H7 (cell line): ENCODE measurements around the gene RANBP3. TPM values are rescaled to one million over a fixed set of nuclear protein-coding genes. Genes with fewer than 3 reads are reported as not detected.

Source experiments
- DNase-seq: peaks from one replicate; pipeline ENCODE4 v3.0.0; 2012
- H3K27me3 ChIP-seq: 2 replicates; pipeline ENCODE4 v1.6.0; 2011; ENCODE audit warnings: mild to moderate bottlenecking, low read length; ENCODE audit not compliant: control insufficient read depth, insufficient read depth
- H3K36me3 ChIP-seq: replicated peaks from 2 replicates; pipeline ENCODE4 v1.5.1; 2011; ENCODE audit warnings: low read length; ENCODE audit not compliant: control insufficient read depth, insufficient read depth
- H3K4me3 ChIP-seq: 2 replicates; pipeline ENCODE4 v1.5.1; 2011; ENCODE audit warnings: low read depth, mild to moderate bottlenecking, control low read depth, low read length, moderate library complexity; ENCODE audit not compliant: insufficient read depth
- total RNA-seq: library from RNA; depleted of rRNA; stranded (reverse); fragments of >200 nt; shearing (Covaris generic); gene quantifications from 2 replicates; pipeline ENCODE4 v1.2.3, GENCODE V29; 2014

Gene RANBP3
- total RNA-seq, 1 experiment from 2014 or later = 79.7 TPM

GRCh38 chr19:5959260-5960004 lies 18.5 kb downstream of the RANBP3 start:
- H3K4me3 ChIP-seq = no peak overlapping the region
- H3K27me3 ChIP-seq = no peaks in the 10 kb centered on the region
- DNase-seq = no peak
- H3K36me3 ChIP-seq = no peaks in the 10 kb centered on the region

- H3K36me3 ChIP-seq = no peaks in the 10 kb centered on the region
- DNase-seq = no peak
- no peak overlapping the region for H3K4me3 ChIP-seq
- H3K27me3 ChIP-seq = no peaks in the 10 kb centered on the region
These were observed 19.2 kb downstream of the RANBP3 start for GRCh38 chr19:5958851-5959122.

GRCh38 chr19:5958074-5958850 lies 19.7 kb downstream of the RANBP3 start:
- peak; percentile 60 for DNase-seq
- Histone ChIP-seq H3K36me3 (no peaks in the 10 kb centered on the region), H3K27me3 (no peaks in the 10 kb centered on the region), H3K4me3 (no peak overlapping the region)

GRCh38 chr19:5957170-5957569 lies 20.8 kb downstream of the RANBP3 start:
- Histone ChIP-seq H3K36me3 (no peaks in the 10 kb centered on the region), H3K27me3 (no peaks in the 10 kb centered on the region), H3K4me3 (no peak overlapping the region)
- peak; percentile 47 for DNase-seq

- no peaks in the 10 kb centered on the region for H3K36me3 ChIP-seq
- H3K4me3 ChIP-seq = no peak overlapping the region
- no peak for DNase-seq
- no peaks in the 10 kb centered on the region for H3K27me3 ChIP-seq
These were observed 21.2 kb downstream of the RANBP3 start for GRCh38 chr19:5956728-5957127.

GRCh38 chr19:5956323-5956722 lies 21.6 kb downstream of the RANBP3 start:
- no peaks in the 10 kb centered on the region for H3K27me3 ChIP-seq
- H3K4me3 ChIP-seq = no peak overlapping the region
- DNase-seq = no peak
- no peaks in the 10 kb centered on the region for H3K36me3 ChIP-seq

GRCh38 chr19:5955636-5955935 lies 22.4 kb downstream of the RANBP3 start:
- no peaks in the 10 kb centered on the region for H3K27me3 ChIP-seq
- H3K4me3 ChIP-seq = no peak overlapping the region
- DNase-seq = no peak
- H3K36me3 ChIP-seq = no peaks in the 10 kb centered on the region

GRCh38 chr19:5954293-5954692 lies 23.6 kb downstream of the RANBP3 start:
- H3K4me3 ChIP-seq = no peak overlapping the region
- no peak for DNase-seq
- H3K27me3 ChIP-seq = no peaks in the 10 kb centered on the region
- H3K36me3 ChIP-seq = no peaks in the 10 kb centered on the region

GRCh38 chr19:5953680-5954213 lies 24.2 kb downstream of the RANBP3 start:
- no peak overlapping the region for H3K4me3 ChIP-seq
- DNase-seq = no peak
- no peaks in the 10 kb centered on the region for H3K27me3 ChIP-seq
- H3K36me3 ChIP-seq = no peaks in the 10 kb centered on the region

GRCh38 chr19:5953030-5953589 lies 24.8 kb downstream of the RANBP3 start:
- H3K27me3 ChIP-seq = no peaks in the 10 kb centered on the region
- H3K4me3 ChIP-seq = no peak overlapping the region
- no peaks in the 10 kb centered on the region for H3K36me3 ChIP-seq
- no peak for DNase-seq

- no peaks in the 10 kb centered on the region for H3K27me3 ChIP-seq
- H3K36me3 ChIP-seq = no peaks in the 10 kb centered on the region
- no peak for DNase-seq
- H3K4me3 ChIP-seq = no peak overlapping the region
These were observed 25.5 kb downstream of the RANBP3 start for GRCh38 chr19:5952193-5953029.

- Histone ChIP-seq H3K27me3 (no peaks in the 10 kb centered on the region), H3K36me3 (no peaks in the 10 kb centered on the region), H3K4me3 (no peak overlapping the region)
- DNase-seq = peak; percentile 85
These were observed 26.5 kb downstream of the RANBP3 start for GRCh38 chr19:5951338-5951861.

GRCh38 chr19:5950741-5951140 lies 27.2 kb downstream of the RANBP3 start:
- Histone ChIP-seq H3K27me3 (no peaks in the 10 kb centered on the region), H3K4me3 (no peak overlapping the region)
- no peak for DNase-seq

GRCh38 chr19:5949792-5950305 lies 28.1 kb downstream of the RANBP3 start:
- H3K36me3 ChIP-seq = no peaks in the 10 kb centered on the region; the same call in 1 of the 2 replicates
- no peak for DNase-seq
- H3K27me3 ChIP-seq = no peaks in the 10 kb centered on the region
- no peak overlapping the region for H3K4me3 ChIP-seq

More at GRCh38 chr19:5950741-5951140, 27.2 kb downstream of the RANBP3 start:
- H3K36me3 ChIP-seq = no peaks in the 10 kb centered on the region; the same call in 1 of the 2 replicates
